Stomach smooth muscle (tissue), 2 donors: ENCODE measurements around the gene TBXA2R.

Source experiments
- H3K27ac ChIP-seq: one replicate; pipeline ENCODE4 v1.7.0; 2013; ENCODE audit warnings: mild to moderate bottlenecking, low read length, inconsistent platforms
- H3K27me3 ChIP-seq, 2 donors: one replicate each; pipeline ENCODE4 v1.7.0; 2013; ENCODE audit warnings: low read length in 2 of 2; ENCODE audit not compliant: insufficient read depth in 2 of 2, control insufficient read depth in 1 of 2
- H3K36me3 ChIP-seq, 2 donors: one replicate each; pipeline ENCODE4 v1.7.0; 2013; ENCODE audit warnings: low read length in 2 of 2; ENCODE audit not compliant: control insufficient read depth in 2 of 2, insufficient read depth in 2 of 2
- H3K4me1 ChIP-seq: one replicate; pipeline ENCODE4 v1.7.0; 2013; ENCODE audit warnings: low read length; ENCODE audit not compliant: control insufficient read depth, insufficient read depth
- H3K4me3 ChIP-seq, 2 donors: one replicate each; pipeline ENCODE4 v1.7.0; 2013; ENCODE audit warnings: low read length in 2 of 2
- H3K9ac ChIP-seq, 2 donors: one replicate each; pipeline ENCODE4 v1.7.0; 2013; ENCODE audit warnings: low read length in 2 of 2, mild to moderate bottlenecking in 1 of 2
- H3K9me3 ChIP-seq, 2 donors: one replicate each; pipeline ENCODE4 v1.7.0; 2013; ENCODE audit warnings: low read length in 2 of 2; ENCODE audit not compliant: control insufficient read depth in 2 of 2
- donor health status: healthy.
- donor health status: Pancreatic carcinoma.

TBXA2R gene

GRCh38 chr19:3603121-3603811 lies 3.4 kb downstream of the TBXA2R start:
- Histone ChIP-seq H3K4me3 (no peak overlapping the region), H3K36me3 (no peaks in the 10 kb centered on the region), H3K27ac (peak overlapping the region; percentile 18), H3K9ac (no peak overlapping the region), H3K4me1 (peaks cover 38% of the 10 kb centered on the region), H3K9me3 (no peaks in the 10 kb centered on the region), H3K27me3 (peaks cover 0 to 5% of the 10 kb centered on the region in 2 donors)

- Histone ChIP-seq H3K36me3 (no peaks in the 10 kb centered on the region), H3K4me1 (peaks cover 19% of the 10 kb centered on the region), H3K9ac (no peak overlapping the region), H3K27ac (no peak overlapping the region), H3K27me3 (peaks cover 0 to 4% of the 10 kb centered on the region in 2 donors), H3K9me3 (no peaks in the 10 kb centered on the region), H3K4me3 (no peak overlapping the region)
These were observed 5.7 kb downstream of the TBXA2R start for GRCh38 chr19:3601021-3601420.

GRCh38 chr19:3599776-3600187 lies 6.9 kb downstream of the TBXA2R start:
- Histone ChIP-seq H3K4me3 (no peak overlapping the region), H3K36me3 (no peaks in the 10 kb centered on the region), H3K27me3 (no peaks in the 10 kb centered on the region), H3K9ac (no peak overlapping the region), H3K4me1 (peaks cover 8% of the 10 kb centered on the region), H3K27ac (no peak overlapping the region), H3K9me3 (no peaks in the 10 kb centered on the region)

GRCh38 chr19:3595521-3596061 lies 11.1 kb downstream of the TBXA2R start:
- Histone ChIP-seq H3K9me3 (no peaks in the 10 kb centered on the region), H3K9ac (no peak overlapping the region), H3K4me3 (no peak overlapping the region), H3K27me3 (no peaks in the 10 kb centered on the region), H3K36me3 (no peaks in the 10 kb centered on the region), H3K27ac (no peak overlapping the region), H3K4me1 (no peaks in the 10 kb centered on the region)

GRCh38 chr19:3593156-3593555 lies 13.5 kb downstream of the TBXA2R start:
- Histone ChIP-seq H3K4me3 (no peak overlapping the region), H3K9me3 (no peaks in the 10 kb centered on the region), H3K36me3 (no peaks in the 10 kb centered on the region), H3K27ac (no peak overlapping the region), H3K27me3 (no peaks in the 10 kb centered on the region), H3K9ac (no peak overlapping the region), H3K4me1 (no peaks in the 10 kb centered on the region)

GRCh38 chr19:3591876-3592613 lies 14.6 kb downstream of the TBXA2R start:
- Histone ChIP-seq H3K4me3 (no peak overlapping the region), H3K4me1 (peaks cover 3% of the 10 kb centered on the region), H3K27ac (no peak overlapping the region), H3K27me3 (no peaks in the 10 kb centered on the region), H3K9me3 (no peaks in the 10 kb centered on the region), H3K9ac (no peak overlapping the region), H3K36me3 (no peaks in the 10 kb centered on the region)

- no peaks in the 10 kb centered on the region for H3K36me3 ChIP-seq
- no peak overlapping the region for H3K27ac ChIP-seq
- H3K4me1 ChIP-seq: peaks cover 10% of the 10 kb centered on the region
- H3K27me3 ChIP-seq: peaks cover 0 to 6% of the 10 kb centered on the region in 2 donors
- H3K4me3 ChIP-seq: no peak overlapping the region
- no peak overlapping the region for H3K9ac ChIP-seq
- H3K9me3 ChIP-seq: no peaks in the 10 kb centered on the region
These were observed 15.6 kb downstream of the TBXA2R start for GRCh38 chr19:3590991-3591659.

- H3K36me3 ChIP-seq: no peaks in the 10 kb centered on the region
- peaks cover 4 to 16% of the 10 kb centered on the region in 2 donors for H3K27me3 ChIP-seq
- no peaks in the 10 kb centered on the region for H3K9me3 ChIP-seq
- H3K9ac ChIP-seq: no peak overlapping the region
- H3K4me3 ChIP-seq: no peak overlapping the region
- H3K4me1 ChIP-seq: peaks cover 19% of the 10 kb centered on the region
- H3K27ac ChIP-seq: no peak overlapping the region
These were observed 16.7 kb downstream of the TBXA2R start for GRCh38 chr19:3589949-3590348.

- H3K4me3 ChIP-seq: no peak overlapping the region
- no peak overlapping the region for H3K27ac ChIP-seq
- H3K36me3 ChIP-seq: no peaks in the 10 kb centered on the region
- H3K4me1 ChIP-seq: peaks cover 19% of the 10 kb centered on the region
- no peak overlapping the region for H3K9ac ChIP-seq
- no peaks in the 10 kb centered on the region for H3K9me3 ChIP-seq
- H3K27me3 ChIP-seq: peaks cover 6 to 16% of the 10 kb centered on the region in 2 donors
These were observed 17.2 kb downstream of the TBXA2R start for GRCh38 chr19:3589439-3589838.

GRCh38 chr19:3586707-3587346 lies 19.8 kb downstream of the TBXA2R start:
- Histone ChIP-seq H3K27ac (no peak overlapping the region), H3K4me3 (peak overlapping the region; percentile 29 to 40), H3K36me3 (no peaks in the 10 kb centered on the region), H3K4me1 (peaks cover 19% of the 10 kb centered on the region), H3K9ac (no peak overlapping the region), H3K9me3 (no peaks in the 10 kb centered on the region), H3K27me3 (peaks cover 7 to 16% of the 10 kb centered on the region in 2 donors)
